Left kidney (tissue), 2 donors: ENCODE results near the gene EPB42. TPM values are rescaled to one million over a fixed set of nuclear protein-coding genes. Genes with fewer than 3 reads are reported as not detected.
"Not testable (repeated sequence)": the region's sequence is repeated elsewhere in the genome, so short reads cannot be mapped to it uniquely, and the experiment has no call there.

ENCODE experiments used
- DNase-seq: peaks from one replicate; pipeline ENCODE4 v3.0.0-alpha.2; 2013
- polyA plus RNA-seq: library from polyadenylated mRNA; unstranded; fragments of 120-200 nt; gene quantifications from one replicate; pipeline ENCODE4 v1.2.1, GENCODE V29; 2013; ENCODE audit not compliant: insufficient read length

EPB42 gene
- polyA plus RNA-seq, 1 donor: 0.80 TPM

GRCh38 chr15:43212299-43212698 is 8.5 kb downstream of the EPB42 start:
- DNase-seq: no peak

- no peak for DNase-seq
Measured at GRCh38 chr15:43211224-43211735, 9.5 kb downstream of the EPB42 start.

- DNase-seq: no peak
Measured at GRCh38 chr15:43210807-43211206, 10.0 kb downstream of the EPB42 start.

- DNase-seq: no peak
Measured at GRCh38 chr15:43210172-43210745, 10.6 kb downstream of the EPB42 start.

GRCh38 chr15:43209059-43209824 is 11.6 kb downstream of the EPB42 start:
- DNase-seq: no peak

- DNase-seq: no peak
Measured at GRCh38 chr15:43208052-43209002, 12.5 kb downstream of the EPB42 start.

GRCh38 chr15:43207024-43207423 is 13.8 kb downstream of the EPB42 start:
- DNase-seq: no peak

GRCh38 chr15:43206054-43206453 is 14.8 kb downstream of the EPB42 start:
- no peak for DNase-seq

GRCh38 chr15:43204016-43204901 is 16.6 kb downstream of the EPB42 start:
- no peak for DNase-seq

- DNase-seq: no peak
Measured at GRCh38 chr15:43199945-43200488, 20.8 kb downstream of the EPB42 start.

- DNase-seq: no peak
Measured at GRCh38 chr15:43198992-43199391, 21.8 kb downstream of the EPB42 start.

GRCh38 chr15:43198556-43198955 is 22.3 kb downstream of the EPB42 start:
- DNase-seq: not testable (repeated sequence)

GRCh38 chr15:43197773-43198172 is 23.0 kb downstream of the EPB42 start:
- DNase-seq: not testable (repeated sequence)

- DNase-seq: no peak
Measured at GRCh38 chr15:43196760-43197548, 23.9 kb downstream of the EPB42 start.

GRCh38 chr15:43194795-43195194 is 26.0 kb downstream of the EPB42 start:
- DNase-seq: no peak

GRCh38 chr15:43193710-43194109 is 27.1 kb downstream of the EPB42 start:
- no peak for DNase-seq

GRCh38 chr15:43190178-43190577 is 30.6 kb downstream of the EPB42 start:
- DNase-seq: no peak

- DNase-seq: no peak
Measured at GRCh38 chr15:43189296-43189695, 31.5 kb downstream of the EPB42 start.

- DNase-seq: peak; percentile 26
Measured at GRCh38 chr15:43187544-43188155, 33.2 kb downstream of the EPB42 start.

GRCh38 chr15:43186003-43186353 is 34.8 kb downstream of the EPB42 start:
- DNase-seq: peak; percentile 18
